ENCODE measurements around the gene USP38. TPM values are rescaled to one million over a fixed set of nuclear protein-coding genes. Genes with fewer than 3 reads are reported as not detected.
"Not testable (repeated sequence)": the region's sequence is repeated elsewhere in the genome, so short reads cannot be mapped to it uniquely, and the experiment has no call there.

The USP38 gene
- total RNA-seq, 1 donor from 2014 or later = 19.1 TPM

- DNase-seq (ENCODE audit: low read depth, low spot score) = no peak
Observed at GRCh38 chr4:143257356-143257755, 72.6 kb downstream of the USP38 start.

GRCh38 chr4:143260750-143261149, 76.0 kb downstream of the USP38 start:
- no peak for DNase-seq (ENCODE audit: low read depth, low spot score)

DNA sequence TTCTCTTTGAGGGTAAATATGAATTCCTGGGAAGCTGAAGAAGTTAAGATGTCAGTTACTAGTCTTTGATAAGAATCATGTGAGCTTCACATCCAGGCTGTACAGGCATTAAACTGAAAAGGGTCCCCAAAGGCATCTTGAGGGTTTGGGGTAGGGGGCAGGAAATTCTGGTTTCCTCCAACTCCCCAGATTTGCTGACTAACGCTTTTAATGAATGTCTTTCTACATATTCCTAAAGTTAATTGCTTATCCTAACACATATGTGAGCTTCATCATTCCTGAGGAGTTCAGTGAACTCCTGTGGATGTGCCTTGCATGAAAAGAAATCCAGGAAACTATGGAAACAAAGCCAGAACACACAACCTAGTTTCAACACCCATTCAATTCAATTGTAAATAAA, 78.1 kb downstream of the USP38 start:
- DNase-seq (ENCODE audit: low read depth, low spot score) = no peak

DNA sequence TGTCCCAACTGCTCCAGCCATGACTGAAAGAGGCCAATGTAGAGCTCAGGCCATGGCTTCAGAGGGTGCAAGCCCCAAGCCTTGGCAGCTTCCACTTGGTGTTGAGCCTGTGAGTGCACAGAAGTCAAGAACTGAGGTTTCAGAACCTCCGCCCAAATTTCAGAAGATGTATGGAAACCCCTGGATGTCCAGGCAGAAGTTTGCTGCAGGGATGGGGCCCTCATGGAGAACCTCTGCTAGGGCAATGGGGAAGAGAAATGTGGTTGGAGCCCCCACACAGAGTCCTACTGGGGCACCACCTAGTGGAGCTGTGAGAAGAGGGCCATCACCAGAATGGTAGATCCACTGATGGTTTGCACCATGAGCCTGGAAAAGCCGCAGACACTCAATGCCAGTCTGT, 83.0 kb downstream of the USP38 start:
- not testable (repeated sequence) for DNase-seq (ENCODE audit: low read depth, low spot score)

DNA sequence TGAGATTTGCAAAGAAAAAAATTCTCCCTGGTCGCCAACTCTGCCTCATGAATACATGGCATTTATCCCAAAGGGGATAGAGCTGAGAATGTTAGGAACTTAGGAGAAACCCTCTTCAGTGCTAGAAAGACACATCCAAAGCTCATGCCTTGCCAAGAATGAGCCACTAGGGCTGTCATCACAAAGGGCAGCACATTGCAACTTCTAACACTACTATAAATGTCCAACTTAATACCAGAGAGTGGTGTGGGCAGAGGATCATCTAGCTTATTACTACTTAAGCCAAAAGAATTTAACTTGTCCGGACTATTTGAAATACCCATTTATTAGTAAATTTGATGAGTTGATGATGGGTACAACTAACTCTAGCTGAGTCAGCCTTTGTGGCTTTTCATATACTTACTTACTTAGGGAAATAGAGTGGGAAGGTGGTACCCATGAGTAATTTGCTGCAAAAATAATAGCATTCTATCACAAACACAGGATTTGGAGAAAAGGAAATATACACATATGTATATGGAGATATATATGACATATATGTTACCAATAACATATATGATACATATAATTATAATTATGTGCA, 85.6 kb downstream of the USP38 start:
- no peak for DNase-seq (ENCODE audit: low read depth, low spot score)

Other genes starting within 250 kb of the USP38 start
- gene GAB1, start 152.0 kb downstream of the USP38 start, total RNA-seq = 7.3 and 16.5 TPM in 2 replicates

Data from pulmonary artery endothelial cell (primary cell).